Endometrium (tissue), 2 donors: ENCODE measurements around the gene IRF2BPL.

ENCODE experiments used
- FAIRE-seq: peaks from 2 replicates; lab custom pipeline; 2012; peaks lifted over from hg19 to GRCh38; lab: Jason Lieb, UNC
- donor health status: control.
- donor health status: control.

Gene IRF2BPL

DNA sequence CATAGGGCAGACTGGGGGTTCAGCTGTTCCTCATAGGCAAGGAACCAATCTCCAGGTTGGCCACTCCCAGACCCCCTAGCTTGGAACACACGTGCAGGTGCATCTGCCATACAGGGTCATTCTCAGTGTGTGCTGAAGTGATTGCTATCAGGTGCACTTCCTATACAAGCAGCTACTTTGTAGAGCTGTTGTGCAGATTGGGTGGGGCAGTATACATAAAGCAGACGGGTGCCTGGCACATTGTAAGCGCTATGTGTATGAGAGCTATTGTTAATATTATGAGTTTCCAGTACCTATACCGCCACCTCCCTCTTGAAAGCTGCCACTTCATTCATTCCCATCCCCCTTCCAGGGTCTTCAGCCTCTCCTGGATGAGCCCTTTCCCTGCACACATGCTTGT is 17.3 kb downstream of the IRF2BPL start:
- no peak for FAIRE-seq

DNA sequence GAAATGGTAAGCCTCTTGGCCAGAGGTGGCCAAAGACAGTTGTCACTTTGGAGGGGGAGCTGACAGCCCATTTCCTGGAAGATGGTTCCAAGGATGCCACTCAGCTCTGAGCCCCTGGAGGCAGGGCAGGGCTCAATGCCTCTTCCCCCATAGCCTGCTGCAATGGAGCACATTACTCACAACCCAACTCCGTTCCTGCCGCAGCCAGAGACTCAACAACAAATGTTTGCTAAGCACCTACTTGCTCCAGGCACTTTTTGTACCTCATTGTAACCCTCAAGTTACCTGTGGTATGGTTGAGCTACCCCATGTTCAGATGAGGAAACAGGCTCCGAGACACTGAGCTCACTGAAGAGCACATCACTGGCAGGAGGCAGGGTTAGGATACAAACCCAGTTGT is 19.5 kb downstream of the IRF2BPL start:
- no peak for FAIRE-seq

DNA sequence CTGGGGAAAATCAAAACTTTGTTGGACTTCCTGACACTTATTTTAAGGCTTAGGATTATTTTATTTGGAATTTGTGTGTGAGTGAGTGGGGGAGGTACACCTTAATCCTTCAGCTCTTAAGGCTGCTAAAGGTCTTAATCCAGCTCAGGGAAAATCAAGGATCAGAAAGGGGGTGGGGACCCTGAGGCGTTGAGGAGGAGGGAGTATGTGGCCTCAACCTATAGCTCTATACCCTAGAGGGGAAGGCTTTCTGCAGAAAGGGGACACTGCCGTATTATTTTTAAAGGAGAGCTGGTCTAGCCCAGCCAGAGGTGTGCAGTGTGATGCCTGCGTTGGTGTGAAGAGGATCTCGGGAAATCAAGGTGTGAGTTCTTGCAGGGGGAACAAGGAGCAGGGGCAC is 20.0 kb downstream of the IRF2BPL start:
- no peak for FAIRE-seq

DNA sequence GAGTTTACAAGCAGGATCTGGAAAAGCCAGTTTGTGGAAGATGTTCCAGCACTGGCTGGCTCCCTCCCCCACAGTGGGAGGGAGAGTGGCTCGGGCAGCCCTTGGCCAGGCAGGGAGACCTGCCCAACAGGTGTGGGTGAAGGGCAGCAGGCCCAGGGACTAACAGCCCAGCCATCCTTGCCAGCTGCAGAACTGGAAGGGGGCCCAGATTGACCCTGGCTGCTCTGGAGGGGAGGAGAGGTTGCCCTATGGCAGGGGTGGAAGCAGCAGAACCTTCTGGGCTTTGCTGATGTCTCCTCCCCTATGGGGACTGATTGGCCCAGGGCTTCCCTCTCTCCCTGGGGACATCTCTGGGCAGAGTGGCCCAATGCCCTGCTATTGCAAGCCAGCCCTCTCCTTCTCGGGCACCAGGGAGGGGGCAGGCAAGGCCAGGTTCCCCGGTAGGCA is 20.5 kb downstream of the IRF2BPL start:
- FAIRE-seq, result no peak

DNA sequence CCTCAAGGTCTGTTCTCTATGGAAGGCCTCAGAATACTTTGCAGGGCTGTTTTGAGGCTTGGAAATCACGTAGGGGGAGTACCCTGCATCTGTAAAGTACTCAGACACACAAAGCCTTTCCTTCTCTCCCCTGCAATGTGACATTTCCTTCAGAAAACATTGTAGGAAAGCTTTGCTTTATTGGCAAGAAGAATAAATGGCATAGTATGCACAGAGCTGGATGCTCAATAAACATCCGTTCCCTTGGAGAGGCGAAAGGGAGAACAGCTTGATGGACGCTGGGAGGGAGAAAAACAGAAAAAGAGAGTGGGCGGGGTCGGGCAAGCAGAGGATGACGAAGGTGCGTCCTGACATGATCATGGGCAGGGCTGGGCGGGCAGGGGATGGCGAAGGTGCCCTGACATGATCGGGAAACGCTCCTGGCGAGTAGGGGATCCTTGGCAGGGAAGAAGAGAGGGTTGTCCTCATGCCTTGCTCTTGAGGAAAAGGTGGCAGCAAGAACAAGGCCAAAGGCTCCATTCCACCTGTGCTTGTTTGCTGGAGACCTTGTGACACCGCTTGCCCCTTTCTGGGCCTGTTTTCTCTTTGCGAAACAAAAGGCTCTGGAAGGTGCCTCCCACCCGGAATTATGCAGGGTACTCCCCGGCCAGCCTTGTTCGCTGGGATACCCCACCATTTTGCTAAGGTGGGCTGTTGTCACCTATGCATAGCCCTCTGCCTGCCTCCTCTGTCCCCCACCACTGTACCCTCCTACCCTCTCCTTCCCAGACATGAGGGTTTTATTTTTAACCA is 21.1 kb downstream of the IRF2BPL start:
- FAIRE-seq, result no peak

DNA sequence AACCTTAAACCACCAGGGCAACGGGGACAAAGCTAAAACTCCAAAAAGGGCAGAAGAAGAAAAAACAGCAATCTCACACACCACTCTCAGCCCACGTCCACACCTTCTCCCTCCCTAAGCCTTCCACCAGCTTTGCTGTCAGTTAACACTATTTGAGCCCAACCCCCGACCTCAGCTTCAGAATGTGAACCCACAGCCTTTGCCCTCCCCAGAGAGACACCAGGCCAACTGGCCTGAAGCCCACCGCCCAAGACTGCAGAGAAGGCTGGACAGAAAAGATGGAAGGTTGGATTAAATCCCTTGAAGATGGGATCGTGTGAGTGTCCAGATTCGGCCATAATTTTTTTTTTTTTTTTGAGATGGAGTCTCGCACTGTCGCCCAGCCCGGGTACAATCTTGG is 22.4 kb downstream of the IRF2BPL start:
- FAIRE-seq, result no peak

DNA sequence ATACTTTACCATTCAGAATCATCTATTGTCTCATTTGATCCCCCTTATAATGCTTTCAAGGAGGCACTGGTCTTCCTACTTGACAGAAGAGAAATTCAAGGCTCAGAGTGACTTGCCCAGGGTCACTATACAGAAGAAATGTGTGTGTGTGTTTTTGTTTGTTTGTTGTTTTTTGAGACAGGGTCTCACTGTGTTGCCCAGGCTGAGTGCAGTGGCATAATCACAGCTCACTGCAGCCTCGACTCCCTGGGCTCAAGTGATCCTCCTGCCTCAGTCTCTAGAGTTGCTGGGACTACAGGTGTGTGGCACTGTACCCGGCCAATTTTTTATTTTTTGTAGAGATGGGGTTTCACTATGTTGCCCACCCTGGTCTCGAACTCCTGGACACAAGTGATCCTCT is 22.9 kb downstream of the IRF2BPL start:
- FAIRE-seq, result no peak

DNA sequence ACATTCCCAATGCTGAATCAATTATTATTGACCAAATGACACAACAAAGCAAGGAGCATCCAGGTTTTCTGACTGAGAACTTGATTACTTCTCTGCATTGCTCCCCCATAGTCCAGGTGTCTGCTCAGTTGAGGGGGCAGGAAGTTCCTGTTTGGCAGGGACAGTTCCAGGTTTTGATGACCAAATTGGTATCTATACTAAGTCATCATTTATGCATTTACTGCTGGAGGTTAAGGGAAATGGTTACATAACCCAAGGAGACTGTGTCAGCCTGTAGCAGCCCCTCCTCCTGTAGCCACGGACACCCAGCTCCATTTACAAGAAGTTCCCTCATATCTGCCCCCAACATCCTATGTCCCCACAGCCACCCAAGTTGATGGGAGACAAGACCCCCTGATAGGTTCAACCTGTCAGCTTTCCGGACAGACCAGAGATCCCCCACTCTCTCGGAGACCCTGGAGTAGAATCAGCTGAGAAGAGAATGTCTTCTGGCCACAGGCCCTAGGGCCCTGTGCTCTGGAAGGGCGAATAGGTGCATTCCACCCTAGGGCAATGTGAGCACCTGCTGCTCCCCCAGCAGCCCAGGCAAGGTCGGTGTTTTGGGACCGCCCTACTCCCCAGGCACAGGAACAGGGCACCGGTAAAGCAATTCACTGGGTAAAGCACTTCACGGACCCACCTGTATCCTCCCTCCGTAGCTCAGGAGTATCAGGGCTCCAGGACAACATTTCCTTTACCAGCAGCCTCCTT is 23.6 kb downstream of the IRF2BPL start:
- no peak for FAIRE-seq

DNA sequence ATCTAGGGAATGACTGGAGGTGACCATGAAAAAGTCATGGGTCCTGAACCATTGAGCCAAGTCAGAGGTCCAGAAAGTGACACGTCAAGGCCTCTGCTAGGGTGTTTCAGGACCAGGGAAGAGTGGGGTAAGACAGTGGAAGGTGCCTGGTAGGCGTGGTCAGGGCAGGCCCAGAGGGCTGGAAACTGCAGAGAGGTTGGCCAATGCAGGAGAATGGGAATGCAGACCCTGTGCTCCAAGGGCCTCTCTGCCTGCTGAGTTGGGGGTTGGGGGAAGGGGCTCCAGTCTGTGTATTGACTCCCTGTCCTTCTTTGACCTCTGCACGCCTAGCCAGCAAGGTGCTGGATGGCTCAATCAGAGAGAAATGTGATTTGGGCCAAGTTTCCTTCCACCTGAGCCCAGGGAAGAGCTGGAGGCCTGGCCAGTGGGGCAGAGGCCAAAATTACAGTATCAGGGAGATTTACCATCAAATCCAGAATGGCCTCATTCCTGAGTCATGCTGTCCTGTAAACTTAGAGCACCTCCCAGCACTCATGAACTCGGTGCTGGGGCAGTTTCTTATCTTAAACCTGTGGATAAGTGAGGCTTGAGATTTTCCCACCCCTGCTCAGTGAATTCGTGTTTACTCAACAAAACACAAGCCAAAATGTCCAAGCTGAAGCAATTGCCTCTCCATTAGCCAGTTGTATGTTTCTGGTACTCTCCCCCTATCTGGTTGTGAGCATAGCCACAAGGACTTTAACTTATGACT is 24.4 kb downstream of the IRF2BPL start:
- FAIRE-seq, result no peak

DNA sequence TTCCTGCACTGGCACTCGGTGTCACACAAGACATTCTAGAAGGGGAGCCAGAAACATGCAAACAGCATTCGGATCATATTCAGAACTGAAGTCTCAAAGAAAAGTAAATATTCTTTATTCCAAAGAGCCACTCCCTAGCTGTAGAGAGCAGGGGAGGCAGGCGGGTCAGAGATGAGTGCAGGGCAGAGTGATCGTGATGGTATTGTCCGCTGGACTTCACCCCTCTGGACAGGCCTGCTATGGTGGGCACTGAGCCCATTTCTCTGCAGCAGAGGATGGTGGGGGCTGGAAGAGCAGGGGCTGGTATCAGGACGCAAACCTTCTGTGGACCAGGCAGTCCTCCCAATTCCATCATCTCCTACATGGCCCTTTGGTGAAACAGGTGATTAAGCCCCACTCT is 25.6 kb downstream of the IRF2BPL start:
- no peak for FAIRE-seq

DNA sequence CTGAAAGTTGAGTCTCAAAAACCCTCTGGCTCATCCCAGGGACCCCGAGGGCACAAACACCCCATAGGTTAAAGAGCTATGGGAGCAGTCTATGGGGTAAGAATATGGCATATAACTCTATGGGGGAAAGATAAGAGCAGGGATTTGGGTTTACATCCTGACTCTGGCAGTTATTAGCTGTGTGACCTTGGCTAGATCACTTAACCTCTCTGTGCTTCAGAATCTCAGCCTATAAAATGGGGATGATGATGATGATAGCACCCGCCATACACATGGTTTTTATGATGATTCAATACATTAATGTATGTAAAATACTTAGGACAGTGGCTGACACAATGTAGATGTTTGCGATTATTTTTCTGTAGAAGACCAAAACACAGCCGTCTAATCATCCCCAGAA is 26.2 kb downstream of the IRF2BPL start:
- FAIRE-seq, result no peak

DNA sequence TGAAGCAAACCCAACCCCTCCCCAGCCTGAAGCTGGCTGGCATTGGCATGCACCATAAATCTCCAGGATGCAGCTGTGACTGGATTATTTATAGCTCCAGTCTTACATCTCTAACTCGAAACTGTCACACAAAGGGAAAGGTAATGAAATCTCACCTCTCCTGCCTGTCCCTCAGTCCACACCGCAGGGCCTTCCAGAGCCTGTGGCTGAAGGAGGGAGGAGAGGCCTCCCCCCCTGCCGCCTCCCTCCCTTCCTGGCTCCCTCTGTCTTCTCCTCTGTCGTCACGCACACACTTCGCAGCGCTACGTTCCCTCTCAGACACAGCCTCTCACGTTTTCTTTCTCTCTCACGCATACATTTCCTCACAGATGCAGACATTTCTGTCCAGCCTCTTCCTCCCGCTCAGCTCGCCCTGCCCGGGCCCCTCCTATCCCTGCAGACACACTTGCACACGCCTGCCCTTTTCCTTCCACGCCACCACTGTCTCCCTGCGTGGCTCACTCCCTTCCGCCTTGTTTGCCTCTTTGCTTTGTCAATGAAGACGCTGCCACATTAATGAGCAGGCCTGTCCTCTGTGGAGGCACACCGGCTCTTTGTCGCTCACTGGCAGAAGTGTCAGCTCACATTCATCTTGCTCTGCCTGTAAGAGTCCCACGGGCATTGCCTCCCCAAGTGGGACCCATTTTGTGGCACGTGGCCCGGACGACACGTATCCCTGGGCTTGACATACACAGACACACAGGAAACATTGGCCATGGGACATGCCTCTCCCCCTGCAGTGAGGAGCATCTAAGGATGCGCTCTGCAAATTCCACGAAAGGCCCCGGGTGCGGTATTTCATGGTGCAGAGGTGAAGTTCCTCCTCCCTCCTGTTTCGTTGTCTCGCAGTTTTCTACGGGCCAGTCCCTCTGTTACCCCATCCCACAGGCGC is 27.9 kb downstream of the IRF2BPL start:
- no peak for FAIRE-seq

DNA sequence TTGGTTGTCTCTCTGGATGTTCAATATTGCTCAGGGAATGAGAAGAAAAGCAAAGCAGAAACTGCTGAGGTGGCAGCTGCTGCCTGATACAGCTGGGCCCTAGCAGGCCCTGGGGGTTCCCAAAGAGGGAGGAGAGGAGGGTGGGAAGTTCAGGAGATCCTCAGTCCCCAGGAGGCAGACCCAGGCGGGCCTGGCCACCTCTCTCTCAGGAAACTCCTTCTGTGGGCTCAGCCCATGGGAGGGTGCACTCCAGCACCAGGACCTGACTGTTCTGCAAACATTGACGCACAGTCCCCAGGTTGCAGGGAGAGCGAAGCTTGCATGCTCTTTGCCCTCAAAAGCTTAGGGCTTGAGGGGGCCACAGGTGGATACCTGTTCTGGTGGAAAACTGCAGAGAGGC is 29.6 kb downstream of the IRF2BPL start:
- no peak for FAIRE-seq

DNA sequence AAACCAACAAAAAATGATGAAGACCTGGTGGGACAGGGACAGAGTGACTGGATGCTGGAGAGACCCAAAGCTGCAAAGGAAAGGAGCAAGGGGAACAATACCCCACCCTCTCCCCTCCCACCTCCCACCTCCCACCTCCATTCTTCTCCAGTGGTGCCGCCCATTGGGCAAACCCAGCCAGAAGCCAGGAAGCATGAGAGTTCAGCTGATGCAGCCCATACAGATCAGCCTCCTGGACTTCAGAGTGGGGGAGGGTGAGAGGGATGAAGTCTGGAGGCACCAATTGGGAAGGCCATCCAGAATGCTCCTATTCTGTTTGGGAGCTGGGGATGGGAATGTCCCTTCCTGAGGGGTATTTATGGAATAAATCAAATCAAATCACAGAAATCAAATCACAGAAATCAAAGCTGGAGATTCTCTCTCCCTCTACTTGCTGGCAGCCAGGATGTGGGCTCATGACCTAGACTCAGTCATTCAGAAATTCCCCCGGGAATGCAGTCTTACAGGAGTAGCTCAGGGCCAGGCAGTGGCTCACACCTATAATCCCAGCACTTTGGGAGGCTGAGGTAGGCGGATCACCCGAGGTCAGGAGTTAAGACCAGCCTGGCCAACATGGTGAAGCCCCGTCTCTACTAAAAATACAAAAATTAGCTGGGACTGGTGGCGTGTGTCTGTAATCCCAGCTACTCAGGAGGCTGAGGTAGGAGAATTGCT is 31.1 kb downstream of the IRF2BPL start:
- no peak for FAIRE-seq

DNA sequence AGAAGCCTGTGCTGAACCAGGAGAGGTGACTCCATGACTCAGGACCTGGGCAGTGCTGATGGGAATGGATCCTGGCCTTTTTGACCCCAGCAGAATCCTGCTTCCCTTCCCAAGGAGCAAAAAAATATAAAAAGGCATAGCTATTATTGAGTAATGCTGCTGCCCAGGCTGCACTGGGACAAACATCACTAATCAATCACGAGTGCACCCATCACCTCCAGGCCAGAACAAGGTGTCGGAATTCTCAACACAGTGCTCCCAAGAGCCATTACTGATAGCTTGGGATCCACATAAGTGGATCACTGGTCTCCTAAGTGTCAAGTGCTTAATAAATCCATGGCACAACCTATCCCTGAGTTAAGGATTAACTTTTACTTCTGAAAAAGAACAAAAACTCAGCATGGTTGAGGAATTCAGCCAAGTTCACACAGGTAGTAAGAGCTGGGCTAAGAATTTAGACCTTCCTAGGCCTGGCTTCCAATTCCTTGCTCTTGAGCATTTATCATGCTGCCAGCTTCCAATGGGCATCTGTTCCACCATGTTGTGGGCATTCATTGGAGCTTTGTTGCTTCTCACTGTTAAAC is 31.9 kb downstream of the IRF2BPL start:
- FAIRE-seq, result no peak

DNA sequence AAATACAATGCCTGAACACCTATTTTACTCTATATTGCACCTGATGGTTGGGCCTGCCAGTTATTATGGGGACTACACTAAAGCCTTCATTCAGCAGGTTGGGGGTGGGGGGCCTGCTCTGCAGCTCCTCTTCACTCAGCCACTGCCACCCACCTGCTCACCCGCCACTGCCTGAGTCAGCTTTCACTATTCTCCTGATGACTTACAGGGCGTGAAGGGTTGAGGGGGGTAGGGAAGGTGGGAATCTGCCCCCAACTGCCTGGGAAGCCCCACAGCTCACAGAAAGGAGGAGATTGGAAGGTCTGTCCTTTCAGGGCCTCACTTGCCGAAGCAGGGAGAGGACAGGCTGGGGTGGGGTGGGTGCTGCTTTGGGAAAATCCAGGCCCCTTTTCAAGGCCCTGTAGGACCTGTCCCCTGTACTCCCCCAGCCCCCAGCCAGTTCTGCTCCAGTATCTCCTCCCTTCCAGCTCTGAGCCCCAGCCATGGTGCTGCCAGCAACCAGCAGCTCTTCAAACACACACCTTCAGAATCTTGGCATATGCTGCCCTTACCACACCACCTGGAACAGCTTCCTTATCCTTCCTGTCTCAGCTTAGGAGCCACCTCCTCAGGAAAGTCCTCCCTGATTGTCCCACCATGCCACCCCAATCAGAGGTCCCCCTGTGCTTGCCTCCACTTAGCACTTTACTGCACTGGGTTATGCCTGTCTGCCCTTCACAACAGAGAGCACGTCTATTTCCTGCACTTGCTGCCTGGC is 33.1 kb downstream of the IRF2BPL start:
- FAIRE-seq, result no peak

DNA sequence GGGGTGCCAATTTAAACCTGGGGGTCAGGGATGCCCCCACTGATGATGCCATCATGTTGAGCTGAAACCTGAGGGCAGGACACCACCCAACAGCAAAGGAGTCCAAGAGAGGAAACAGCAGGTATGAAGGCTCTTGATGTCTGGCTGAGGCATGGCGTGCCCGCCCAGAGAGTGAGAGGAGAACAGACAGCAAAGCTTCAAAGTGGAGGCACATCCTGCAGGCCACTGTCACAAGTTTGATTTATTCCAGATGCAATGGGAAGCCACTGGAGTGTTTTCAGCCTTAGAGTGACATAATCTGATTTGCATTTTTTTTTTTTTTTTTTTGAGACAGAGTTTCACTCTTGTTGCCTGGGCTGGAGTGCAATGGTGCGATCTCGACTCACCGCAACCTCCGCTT is 34.8 kb downstream of the IRF2BPL start:
- FAIRE-seq, result no peak

DNA sequence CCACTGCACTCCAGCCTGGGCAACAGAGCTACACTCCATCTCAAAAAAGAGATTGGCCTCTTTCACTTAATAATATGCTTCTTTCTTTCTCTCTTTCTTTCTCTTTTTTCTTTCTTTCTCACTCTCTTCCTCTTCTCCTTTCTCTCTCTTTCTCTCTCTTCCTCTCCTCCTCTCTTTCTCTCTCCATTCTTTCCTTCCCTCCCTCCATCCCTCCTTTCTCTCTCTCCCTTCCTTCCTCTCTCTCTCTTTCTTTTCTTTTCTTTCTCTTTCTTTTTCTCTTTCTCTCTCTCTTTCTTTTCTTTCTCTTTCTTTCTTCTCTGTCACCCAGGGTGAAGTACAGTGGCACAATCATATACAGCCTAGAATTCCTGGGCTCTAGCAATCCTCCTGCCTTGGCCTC is 38.4 kb downstream of the IRF2BPL start:
- FAIRE-seq, result no peak

DNA sequence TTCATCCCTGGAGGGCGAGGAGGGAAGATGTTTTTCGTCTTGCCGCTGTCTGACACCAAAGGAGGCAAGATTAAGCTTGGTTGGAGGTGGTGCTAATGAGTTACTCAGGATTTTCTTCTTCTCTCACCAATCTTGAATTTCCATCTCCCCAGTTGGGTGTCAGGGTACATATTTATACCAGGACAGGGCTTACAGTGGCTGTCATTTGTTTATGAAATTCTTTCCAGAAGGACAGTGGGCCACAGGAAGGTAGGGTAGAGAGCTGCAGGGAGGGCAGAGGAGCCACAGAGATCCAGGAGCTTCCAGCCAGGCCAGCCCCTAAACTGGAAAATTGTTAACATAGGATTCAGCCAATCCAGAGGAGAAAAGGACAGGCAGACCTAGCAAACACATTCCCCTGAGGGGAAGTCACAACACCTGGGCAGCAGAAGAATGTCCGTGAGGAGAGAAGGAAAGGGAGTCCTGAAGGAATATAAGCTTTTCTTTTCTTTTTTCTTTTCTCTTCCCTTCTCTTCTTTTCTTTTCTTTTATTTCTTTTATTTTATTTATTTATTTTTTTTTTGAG is 40.5 kb downstream of the IRF2BPL start:
- no peak for FAIRE-seq

DNA sequence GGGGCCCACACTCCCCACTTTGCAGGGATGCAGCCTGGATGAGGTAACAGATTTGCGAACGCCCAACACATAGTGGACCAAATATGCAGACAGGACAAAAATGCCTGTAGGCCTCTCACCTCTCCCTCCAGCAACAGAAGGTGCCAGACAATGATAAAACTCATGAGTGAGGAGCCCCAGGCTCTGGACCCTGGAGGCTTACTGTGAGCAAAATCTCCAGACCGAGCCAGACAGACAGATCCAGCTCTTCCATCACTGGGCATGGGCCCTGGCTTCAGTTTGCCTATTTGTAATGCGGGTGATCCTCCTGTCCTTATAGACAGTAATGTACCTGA is 42.3 kb downstream of the IRF2BPL start:
- FAIRE-seq, result no peak
